Epithelial cell of proximal tubule (primary cell): Measurements from ENCODE around the gene KCNJ6. TPM values are rescaled to one million over a fixed set of nuclear protein-coding genes. Genes with fewer than 3 reads are reported as not detected.

Source experiments
- DNase-seq: peaks from one replicate; pipeline ENCODE4 v3.0.0-alpha.2; 2011; ENCODE audit warnings: low read depth
- H3K4me3 ChIP-seq: 2 replicates; pipeline ENCODE4 v1.5.1; 2011; ENCODE audit warnings: low read depth, mild to moderate bottlenecking, low read length
- total RNA-seq: library from RNA; depleted of rRNA; stranded (reverse); fragments of >200 nt; gene quantifications from 2 replicates; pipeline ENCODE4 v1.2.3, GENCODE V29; 2015
- TF ChIP-seq, protein P1 (sequence below): conservative IDR thresholded peaks from 2 replicates; pipeline ENCODE4 v1.5.1; 2012; ENCODE audit warnings: low read depth, mild to moderate bottlenecking, low read length

The KCNJ6 gene
- total RNA-seq, 1 donor from 2014 or later = under 0.01 TPM

- DNase-seq = no peak
- H3K4me3 ChIP-seq = no peak overlapping the region
- TF ChIP-seq, protein P1, sequence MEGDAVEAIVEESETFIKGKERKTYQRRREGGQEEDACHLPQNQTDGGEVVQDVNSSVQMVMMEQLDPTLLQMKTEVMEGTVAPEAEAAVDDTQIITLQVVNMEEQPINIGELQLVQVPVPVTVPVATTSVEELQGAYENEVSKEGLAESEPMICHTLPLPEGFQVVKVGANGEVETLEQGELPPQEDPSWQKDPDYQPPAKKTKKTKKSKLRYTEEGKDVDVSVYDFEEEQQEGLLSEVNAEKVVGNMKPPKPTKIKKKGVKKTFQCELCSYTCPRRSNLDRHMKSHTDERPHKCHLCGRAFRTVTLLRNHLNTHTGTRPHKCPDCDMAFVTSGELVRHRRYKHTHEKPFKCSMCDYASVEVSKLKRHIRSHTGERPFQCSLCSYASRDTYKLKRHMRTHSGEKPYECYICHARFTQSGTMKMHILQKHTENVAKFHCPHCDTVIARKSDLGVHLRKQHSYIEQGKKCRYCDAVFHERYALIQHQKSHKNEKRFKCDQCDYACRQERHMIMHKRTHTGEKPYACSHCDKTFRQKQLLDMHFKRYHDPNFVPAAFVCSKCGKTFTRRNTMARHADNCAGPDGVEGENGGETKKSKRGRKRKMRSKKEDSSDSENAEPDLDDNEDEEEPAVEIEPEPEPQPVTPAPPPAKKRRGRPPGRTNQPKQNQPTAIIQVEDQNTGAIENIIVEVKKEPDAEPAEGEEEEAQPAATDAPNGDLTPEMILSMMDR = no peak
Measured at GRCh38 chr21:37876561-37876960, 39.7 kb downstream of the KCNJ6 start.

DNA sequence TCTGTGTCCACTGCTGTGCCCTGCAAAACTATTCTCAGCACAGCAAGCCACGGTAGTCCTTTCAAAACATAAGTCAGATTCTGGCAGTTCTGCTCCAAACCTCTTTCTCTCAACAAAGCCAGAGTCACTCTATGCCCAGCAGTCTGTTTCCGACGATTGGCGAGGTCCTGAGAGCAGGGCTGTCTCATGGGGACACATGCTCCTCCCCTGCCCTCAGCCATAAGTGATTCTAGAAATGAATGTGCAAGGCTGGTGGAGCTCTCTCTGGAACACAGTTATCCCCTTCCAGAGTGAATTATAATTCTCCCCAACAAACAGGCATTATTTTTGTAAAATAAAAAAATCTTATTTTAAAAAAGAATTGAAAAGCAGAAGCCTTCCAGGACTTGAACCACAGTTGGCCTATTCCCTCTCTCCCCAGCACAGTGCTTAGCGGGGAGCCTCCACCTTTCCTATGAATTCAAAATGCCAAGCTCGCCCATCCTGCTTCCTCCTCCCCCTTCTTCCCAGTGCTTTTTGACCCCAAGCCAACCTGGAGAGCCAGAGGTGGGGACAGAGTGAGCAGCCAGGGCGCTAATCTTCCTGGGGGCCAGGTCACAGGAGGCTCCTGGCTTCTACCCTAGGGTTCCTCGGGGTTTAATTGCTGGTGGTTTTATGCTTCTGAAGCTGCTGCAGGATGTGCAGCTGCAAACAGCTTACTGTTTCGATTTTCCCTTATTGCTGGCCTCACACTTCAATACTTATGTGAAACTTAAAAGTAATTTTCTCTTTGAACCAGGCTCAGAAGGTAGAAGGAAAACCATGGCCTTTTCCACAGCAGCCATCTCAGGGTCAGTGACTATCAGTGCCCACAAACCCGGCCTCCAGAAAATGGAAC lies 41.1 kb downstream of the KCNJ6 start:
- H3K4me3 ChIP-seq = no peak overlapping the region
- no peak for DNase-seq
- TF ChIP-seq, protein P1 = no peak

DNA sequence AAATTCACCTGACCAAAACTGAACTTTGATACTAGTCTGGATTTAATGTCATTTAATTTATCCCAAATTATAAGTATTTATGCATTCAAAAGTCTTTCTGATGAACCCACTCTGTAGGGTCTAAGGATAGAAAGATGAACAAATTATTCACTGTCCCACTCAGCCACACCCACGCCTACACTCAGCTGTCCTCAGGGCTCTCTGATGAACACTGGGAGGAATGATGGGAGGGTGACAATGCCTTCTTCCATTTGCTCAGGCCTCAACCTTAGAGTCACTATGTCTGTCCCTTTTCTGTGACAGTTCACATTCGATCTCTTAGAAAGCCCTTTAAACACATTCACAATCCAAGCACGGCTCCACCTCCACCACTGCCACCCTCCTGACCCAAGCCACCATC lies 41.8 kb downstream of the KCNJ6 start:
- H3K4me3 ChIP-seq = no peak overlapping the region
- TF ChIP-seq, protein P1 = no peak

GRCh38 chr21:37873655-37874054 lies 42.6 kb downstream of the KCNJ6 start:
- TF ChIP-seq, protein P1 = peak; percentile 46
- no peak for DNase-seq
- no peak overlapping the region for H3K4me3 ChIP-seq

More for the DNA sequence above, 41.8 kb downstream of the KCNJ6 start:
- DNase-seq = no peak

DNA sequence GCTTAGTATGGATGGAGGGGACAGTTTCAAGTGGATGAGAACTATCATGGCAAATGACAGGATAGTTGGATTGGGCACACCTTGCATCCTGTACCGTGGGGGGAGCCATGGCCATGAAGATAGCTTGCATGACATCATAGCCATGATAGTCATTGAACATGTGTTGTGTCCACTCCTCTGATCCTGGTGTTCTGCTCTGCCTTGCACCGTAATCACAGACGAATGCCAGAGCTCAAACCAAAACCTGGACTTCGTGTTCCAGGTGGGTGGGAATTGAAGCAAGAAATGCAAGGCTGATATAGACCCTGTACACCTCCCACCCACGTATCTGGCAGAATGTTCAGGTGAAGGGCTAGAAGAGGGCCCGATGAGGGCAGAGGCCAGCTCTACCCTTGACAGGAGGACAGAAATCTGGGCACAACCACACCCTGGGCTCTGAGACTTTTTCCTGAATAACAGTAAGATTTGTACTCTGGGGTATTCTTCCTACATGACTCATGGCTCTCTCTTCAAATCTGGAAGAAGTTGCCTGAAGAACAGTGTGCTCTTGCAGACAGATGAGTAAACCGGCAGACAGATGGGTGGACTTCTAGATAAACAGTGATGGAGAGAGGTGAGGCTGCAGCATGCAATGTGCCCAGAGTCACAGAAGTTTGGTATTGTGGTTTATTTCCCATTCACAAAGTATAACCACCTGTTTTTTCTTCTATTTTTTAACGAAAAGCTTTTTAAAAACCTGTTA lies 45.0 kb downstream of the KCNJ6 start:
- TF ChIP-seq, protein P1 = no peak
- no peak overlapping the region for H3K4me3 ChIP-seq
- no peak for DNase-seq

DNA sequence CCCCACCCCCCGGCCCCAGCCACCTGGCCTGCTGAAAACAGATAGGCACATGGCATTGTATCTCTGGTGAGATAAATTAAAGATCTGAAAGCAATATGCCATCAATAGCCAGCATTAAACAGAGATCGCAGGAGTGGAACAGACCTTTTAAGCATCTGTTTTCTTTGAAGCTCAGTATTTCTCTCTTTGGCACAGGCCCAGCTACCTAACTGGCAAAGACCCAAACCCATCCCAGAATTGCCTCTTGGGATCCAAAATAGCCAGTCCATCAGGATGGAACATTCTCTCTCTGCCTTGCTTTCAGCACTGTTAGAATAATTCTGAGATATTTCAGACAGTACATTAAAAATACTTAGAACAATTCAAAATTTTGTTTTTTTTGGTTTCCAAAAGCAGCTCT lies 46.0 kb downstream of the KCNJ6 start:
- no peak overlapping the region for H3K4me3 ChIP-seq
- TF ChIP-seq, protein P1 = no peak

More for the DNA sequence above, 46.0 kb downstream of the KCNJ6 start:
- no peak for DNase-seq
